Measurements from ENCODE around the gene GPSM3.

DNA sequence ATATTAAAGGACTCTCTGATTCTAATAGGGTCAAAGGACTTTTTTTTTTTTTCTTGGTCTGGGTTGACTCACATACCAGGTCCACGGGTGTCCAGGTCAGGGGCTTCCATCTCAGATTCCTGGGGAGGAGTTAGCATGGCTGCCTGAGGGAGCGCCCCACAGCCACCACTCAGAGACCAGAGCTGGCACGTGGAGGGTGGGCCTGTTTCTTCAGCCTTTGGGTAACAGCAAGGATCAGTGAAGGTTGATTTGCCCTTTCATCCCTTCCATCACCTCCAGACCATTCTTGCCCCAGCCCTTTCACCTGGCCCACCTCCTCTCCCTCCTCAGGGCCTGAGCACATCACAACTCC lies 5.9 kb upstream of the GPSM3 start:
- TF ChIP-seq, protein P1, sequence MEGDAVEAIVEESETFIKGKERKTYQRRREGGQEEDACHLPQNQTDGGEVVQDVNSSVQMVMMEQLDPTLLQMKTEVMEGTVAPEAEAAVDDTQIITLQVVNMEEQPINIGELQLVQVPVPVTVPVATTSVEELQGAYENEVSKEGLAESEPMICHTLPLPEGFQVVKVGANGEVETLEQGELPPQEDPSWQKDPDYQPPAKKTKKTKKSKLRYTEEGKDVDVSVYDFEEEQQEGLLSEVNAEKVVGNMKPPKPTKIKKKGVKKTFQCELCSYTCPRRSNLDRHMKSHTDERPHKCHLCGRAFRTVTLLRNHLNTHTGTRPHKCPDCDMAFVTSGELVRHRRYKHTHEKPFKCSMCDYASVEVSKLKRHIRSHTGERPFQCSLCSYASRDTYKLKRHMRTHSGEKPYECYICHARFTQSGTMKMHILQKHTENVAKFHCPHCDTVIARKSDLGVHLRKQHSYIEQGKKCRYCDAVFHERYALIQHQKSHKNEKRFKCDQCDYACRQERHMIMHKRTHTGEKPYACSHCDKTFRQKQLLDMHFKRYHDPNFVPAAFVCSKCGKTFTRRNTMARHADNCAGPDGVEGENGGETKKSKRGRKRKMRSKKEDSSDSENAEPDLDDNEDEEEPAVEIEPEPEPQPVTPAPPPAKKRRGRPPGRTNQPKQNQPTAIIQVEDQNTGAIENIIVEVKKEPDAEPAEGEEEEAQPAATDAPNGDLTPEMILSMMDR (IDR thresholded peaks at IDR 0.05) = no peak
- TF ChIP-seq POLR2A (IDR thresholded peaks at IDR 0.05) (no peak), POLR2AphosphoS5 (IDR thresholded peaks at IDR 0.05; ENCODE audit: insufficient read depth in 1 of 2, low read depth in 1 of 2) (no peak)

Data from vagina (tissue), 2 donors.